Measurements from ENCODE around the gene TM9SF1.

TM9SF1 gene

DNA sequence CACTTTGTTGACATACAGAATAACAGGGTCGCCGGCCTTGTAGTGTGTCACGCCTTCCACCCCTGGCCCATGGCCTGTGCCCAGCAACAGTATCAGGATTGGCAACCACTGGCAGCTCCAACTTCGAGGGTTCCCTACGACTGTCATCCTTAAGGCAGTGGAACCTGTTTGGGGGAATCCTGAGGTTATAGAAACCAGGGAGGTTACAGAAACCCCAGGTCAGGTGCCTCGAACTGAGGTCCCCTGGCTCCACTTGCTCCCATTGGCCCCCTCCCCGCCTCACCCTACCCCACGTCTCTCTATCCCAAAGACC lies 412 bp downstream of the TM9SF1 start:
- no peak for DNase-seq

DNA sequence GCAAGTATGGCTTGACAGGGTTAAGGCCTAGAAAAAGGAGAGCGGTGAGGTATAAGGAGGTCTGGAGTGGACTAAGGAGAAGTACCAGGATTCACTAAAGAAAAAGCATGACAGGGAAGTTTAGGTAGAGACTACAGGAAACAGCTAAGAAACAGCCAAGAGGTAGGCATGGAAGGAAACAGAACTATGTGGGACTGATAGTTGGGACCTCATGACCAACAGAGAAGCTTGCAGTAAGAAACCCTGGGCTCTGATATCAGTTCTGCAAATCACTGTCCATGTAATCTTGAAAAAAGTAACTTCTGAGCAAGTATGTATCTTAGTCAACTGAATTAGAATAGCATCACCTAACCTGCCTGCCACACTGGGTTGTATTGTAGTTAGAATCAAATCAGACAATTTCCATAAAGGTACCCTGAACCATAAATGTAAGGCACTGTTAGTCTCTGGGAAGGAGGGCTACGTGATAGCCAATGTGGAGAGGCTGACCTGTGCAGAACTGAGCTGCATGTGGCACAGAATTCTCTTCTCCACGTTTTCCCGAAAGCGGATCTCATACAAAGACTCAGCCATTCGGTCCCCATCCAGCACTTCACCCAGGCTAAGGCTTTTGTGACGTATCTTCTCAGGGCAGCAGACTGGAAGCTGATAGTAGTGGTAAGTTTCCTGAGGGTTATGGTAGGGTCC lies 912 bp downstream of the TM9SF1 start:
- no peak for DNase-seq

DNA sequence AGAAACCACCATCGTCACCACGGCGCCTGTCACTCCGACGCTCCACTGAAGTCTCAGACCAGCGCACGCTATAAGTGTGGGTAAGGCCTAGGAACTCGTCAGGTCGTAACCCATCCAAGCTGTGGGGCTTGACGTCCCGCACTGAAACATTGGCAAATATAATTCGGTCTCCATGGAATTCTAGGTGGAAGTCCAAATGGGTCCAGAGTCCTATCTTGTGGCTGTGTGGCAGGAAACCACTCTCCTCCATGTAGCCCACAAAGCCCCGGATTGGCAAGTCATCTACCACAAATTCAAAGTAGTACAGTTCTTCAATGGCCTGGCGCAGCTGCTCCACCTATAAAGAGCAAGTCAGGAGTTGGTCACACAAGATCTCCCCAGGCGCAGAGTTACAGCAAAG lies 2.3 kb downstream of the TM9SF1 start:
- no peak for DNase-seq

DNA sequence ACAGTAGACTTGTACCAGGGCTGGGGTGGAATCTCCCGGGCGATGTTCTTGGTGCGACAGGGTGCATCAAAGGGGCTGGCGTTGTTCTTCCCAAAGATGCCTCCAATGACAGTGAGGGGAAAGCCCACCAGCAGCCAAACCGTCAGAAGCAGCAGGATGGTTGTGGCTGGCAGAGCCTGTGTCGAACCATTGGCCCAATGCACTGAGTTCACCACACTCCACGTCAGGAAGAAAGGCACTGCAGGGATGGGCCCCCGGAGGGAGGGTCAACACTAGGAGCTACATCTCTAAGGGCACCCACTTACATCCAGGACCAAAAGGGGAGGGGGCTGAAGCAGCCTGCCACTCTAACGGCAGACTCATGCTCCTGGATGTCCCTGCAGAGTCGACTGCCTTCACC lies 4.8 kb downstream of the TM9SF1 start:
- DNase-seq, result no peak

DNA sequence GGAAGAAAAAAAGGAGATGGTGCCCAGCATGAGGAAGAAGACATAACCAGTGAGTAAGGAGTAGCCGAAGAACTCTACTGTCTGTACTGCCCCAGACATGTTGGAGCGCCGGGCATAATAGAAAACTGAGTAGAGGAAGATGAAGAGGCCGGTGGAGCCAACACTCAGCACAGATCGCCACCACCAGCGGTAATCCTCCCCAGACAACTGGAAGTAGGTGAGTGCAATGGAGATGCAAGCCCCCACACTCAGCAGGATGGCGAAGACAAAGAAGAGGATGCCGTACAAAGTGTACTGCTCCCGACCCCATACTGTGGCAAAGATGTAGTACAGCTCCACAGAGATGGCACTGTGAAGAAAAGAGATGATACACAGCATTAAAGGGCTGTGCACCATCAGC lies 5.8 kb downstream of the TM9SF1 start:
- no peak for DNase-seq

DNA sequence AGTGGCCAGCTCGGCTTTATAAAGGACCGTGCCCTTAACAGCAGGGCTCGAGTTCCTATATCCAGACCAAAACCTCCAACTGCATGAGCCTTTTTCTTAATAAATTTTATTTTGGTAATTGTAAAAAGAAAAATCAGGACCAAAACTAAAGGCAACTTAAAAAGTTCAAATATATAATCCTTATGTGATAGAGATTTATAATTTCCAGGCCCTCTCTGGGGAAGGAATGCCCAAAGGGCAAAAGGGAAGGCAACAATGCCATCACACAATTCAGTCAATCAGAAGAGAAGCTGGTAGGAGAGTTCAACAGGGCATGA lies 6.2 kb downstream of the TM9SF1 start:
- DNase-seq, result no peak

DNA sequence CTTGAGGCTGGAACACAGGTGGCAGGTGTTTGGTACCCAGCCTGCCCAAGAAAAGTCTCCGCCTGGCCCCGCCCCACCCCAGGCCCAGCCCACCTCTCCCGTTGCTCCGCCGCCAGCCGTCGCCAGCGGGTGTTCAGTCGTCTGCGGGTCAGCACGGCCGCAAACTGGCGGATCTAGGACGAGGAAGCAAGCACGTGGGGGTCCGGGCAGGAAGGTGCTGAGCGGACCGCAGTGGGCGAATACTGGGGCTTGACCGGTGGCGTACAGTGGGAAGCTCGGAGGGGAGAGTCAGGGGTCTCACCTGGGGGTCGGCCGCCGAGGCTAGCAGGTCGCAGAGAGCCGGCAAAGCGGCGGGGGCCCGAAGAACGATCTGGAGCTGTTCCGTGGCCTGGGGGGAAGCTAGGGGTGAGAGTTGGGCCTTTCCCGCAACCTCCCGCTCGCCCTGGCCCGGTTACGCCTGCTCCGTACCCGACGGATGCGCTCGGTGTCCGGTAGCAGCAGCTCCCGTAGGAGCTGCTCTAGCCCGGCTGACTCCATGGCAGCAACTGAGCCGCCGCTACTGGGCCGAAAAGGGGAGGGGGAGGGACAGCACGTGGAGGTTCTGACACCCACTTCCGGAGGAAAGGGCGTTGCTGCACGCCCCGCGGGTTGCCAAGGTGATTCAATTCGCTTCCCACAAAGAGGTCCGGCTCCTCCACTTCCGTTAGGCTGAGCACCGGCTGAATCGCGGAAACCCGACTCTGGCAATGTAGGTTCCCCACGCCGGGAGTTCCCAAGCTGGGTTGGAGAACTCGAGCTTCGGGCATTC lies 6.8 kb downstream of the TM9SF1 start, which contains the start of gene IPO4:
IPO4 (minus strand) TSS at position 566 of the 808 bp plus-strand sequence; CDS start at position 537, 29 bp downstream.
- peak; percentile 94 for DNase-seq

DNA sequence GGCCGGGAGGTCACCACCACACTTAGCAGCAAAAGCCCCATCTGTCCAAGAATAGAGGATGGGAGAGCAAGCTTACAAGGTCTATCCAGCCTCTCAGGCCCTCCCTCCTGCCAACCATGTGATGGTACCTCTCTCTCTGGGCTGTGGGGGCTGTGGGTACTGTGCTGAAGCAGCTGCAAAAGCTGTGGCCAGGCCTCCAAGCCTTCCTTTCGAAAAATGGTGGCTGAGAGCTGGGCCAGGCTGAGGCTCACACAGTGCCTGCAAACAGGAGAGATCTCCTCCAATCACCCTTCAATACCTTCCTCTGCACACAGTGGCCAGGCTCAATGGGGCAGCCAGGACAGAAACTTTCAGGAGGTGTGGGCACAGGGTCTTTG lies 7.7 kb downstream of the TM9SF1 start:
- no peak for DNase-seq

DNA sequence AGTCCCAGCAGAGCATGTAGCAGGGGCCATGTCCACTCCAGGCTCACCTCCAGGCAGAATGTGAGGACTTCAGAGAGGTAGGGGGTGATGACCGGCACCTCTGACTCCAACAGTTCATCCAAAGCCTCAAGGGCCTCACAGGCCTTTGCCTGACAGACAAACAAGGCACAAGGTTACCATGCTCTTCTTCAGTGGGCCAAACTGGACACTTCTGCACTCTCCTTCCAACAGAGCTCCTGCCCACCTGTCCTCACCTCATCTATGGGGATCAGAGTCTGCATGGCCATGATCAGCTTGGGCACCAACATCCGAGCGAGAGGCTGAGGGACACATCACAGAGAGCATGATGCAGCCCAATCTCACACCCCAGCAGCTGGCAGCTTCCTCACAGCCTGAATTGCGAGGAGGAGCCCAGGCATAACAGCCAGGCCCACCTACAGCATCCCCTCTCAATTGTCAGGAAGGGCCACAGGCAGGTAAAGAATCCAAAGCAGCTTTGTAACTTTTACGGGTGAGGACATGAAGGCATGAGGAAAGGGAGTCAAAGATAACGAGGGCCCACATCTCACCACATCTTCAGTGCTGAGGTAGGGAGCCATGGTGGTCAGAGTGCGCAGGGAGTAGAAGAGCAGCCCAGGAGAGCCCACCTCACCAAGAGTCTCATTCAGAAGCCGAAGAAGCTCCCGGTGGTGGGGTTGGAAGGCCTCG lies 8.3 kb downstream of the TM9SF1 start:
- DNase-seq, result no peak

DNA sequence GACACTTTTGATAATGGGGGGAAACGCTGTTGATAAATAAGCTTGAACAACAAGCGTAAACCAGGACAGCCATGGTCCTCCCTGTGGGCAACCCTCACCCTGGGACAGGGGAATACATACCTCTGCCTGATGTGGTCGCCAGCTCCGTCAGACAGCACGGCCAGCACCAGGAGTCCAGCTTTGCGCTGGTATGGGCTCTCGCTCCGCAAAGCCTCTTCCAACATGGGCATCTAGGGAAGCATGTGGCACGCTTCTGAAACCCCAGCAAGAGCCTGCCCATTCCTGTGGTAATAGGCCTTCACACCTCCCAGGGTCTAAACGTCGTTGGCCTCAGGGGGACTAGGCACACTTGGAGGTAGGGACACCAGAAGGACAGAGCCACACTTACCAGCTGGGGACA lies 9.5 kb downstream of the TM9SF1 start:
- DNase-seq, result no peak

DNA sequence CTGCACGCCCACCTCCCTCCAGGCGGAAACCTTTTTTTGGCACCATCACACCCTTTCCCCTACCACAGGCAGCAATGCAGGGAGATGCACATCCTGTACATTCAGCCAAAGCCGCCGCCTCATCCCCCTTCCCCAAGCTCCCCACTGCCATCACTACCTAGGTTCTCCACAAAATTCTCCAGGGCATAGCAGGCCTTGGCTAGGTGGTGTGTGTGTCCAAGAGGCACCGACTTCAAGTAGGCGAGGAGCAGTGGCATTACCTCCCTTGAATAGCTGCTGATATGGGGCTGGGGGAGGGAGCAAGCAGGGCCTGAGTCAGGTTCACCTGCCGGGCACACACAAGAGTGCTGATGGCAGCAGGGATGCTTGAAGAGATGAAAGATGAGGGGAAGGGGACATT lies 10.2 kb downstream of the TM9SF1 start:
- DNase-seq, result no peak

DNA sequence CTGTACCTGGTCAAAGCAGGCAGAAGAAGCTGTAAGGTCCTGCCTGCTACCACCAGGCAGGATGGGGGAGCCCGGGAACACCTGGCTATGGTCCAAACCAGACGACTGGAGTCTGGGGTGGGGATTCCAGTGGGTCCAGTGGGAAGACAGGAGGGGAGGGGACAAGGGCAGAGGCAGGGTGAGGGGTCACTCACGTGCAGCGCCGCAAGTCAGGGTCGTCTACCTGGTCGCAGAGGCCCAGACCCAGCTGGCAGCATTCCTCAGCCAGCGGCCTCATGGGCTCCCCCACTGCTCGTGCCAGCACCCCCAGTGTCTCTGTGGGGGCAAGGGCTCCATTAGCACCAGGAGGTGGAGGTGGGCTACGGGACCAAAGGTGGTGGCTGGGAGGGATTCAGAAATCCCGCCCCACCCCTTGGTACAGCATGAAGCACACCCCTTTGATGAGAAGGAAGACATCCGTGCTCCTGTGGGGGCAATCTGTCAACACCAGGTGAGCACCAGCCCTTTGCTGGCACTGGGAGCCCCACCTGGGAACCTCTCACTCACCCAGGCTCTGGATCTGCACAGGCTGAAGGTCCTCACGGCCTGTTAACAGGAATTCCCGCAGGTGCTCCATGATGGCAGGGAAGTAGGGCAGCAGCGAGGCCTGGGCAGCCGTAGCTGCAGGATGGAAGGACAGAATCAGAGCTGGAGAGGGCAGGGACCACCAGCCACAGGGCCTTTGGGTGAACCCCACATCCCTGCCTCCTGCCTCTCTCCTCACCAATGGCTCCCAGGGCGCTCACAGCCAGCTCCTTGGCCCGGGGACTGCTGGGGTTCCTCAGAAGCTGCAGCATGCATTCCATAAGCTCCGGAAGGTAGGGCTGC lies 10.9 kb downstream of the TM9SF1 start:
- DNase-seq, result no peak

DNA sequence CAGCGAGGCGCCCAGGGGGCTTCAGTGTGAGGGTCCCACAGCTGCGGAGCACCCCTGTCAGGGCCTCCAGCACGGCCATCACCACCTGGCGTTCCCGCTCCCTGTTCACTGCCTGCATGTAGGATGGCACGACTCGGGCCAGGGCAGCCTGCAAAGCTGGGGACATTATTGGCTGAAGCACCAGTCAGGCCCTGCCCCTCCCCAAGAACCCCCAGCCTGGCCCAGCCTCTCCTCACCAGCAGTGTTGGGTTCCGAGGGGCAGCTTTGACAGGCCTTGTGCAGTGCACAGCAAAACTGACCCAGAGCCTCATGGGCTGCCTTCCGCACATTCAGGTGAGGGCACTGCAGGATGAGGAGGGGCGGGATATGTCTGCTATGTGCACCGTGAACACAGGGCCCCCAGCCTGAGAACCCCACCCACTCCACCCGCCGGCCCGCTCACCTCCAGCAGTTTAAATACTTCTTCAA lies 12.2 kb downstream of the TM9SF1 start:
- no peak for DNase-seq

DNA sequence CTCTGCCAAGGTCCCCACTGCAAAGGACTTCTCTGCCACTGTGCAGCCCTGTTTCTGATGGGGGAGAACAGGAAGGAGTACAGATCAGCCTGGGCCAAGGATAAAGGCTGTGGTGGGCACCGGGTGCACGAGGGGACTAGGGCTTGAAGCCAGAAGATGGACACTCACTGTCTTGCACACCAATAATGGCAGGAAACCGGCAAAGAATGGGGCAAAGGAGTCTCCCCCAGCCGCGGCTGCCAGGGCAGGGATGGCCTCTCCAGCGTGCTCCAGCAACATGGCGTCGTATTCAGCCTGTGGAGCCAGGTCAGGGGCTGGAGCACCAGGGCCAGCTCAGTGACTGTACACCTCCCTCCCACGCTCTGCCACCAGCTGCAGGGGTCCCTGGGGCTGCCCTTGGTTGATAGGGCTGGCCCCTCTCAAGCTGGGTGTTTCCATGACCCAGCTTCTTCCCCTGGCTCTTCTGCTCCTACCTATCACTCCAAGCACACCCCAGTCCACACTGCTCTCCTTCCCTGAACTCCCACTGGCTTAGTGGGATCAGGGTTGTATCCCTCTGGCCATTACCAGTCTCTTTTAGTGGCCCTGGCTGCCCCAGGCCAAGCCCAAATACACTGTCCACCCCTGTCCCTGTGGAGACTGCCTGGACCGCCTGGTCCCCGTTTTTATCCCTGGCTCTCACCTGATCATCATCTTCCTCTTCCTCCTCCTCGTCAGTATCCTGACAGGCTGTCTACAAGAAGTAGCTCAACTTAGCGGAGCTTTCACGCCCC lies 12.9 kb downstream of the TM9SF1 start:
- no peak for DNase-seq

DNA sequence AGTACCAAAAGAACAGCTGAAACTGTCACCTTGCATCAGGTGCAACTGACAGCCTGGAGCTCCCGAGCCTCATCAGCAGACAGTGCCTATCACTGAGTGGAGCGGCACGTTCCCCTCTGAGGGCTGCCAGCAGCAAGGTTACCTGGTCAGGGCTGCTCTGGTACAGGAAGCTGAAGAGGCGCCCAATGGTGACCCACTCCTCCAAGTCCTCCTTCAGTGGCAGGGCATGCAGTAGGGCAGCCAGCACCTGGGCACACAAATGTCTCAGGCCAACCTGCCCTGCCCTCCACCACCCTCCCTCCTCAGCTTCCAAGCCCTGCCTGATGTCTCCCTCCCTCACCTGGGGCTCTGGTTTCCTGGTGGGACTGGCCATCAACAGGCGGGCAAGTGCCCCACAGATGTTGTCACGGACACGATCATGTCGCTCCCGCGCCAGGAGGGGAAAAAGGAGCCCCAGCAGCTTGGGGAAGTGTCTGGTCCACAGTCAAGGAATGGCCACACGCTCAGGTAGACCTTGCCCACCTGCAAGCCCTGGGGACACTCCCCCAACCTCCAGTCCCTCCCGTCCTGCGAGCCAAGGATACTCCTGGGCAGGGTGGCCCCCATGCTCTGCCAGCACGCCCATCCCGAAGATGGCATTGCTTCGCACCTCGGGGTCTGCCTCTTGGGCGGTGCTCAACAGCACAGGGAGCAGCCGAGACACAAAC lies 13.7 kb downstream of the TM9SF1 start:
- DNase-seq, result no peak

DNA sequence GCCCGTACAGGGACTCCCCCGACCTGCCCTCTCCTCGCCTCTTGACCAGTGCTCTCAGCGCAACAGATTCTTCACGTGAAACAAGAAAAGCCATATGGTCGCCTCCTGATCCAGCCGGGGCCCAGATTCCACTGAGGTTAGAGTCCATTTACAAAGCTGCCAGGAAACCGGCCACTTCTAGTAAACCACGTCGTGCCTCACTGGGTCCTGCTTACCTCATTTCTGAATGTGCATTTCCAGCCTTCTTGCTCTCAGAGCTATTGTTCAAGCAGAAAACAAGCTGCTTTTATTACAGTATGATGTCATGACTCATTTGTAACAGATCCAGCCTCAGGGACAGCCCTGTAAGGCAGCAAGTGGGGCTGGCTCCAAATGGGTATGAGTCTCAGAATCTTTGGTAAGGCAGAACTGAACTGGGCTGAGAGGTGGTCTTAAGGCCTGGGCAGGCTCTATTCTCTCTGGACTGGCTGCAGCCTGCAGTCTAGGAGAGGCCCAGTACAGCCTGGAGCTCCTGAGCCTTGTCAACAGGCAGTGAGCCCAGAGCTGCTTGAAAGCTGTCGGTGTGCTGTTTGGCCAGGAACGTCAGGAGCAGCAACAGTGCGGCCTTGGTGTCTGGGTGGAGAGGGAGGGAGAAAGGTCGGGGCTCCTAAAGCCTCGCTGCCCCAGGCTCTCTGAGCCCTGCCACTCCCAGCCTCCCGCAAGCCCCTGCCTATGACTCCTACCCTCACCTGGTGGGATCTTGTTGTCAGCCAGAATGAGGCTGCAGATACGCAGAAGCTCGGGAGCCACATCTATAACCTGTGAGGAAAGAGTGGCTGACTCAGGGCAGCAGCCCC lies 15.1 kb downstream of the TM9SF1 start:
- no peak for DNase-seq

DNA sequence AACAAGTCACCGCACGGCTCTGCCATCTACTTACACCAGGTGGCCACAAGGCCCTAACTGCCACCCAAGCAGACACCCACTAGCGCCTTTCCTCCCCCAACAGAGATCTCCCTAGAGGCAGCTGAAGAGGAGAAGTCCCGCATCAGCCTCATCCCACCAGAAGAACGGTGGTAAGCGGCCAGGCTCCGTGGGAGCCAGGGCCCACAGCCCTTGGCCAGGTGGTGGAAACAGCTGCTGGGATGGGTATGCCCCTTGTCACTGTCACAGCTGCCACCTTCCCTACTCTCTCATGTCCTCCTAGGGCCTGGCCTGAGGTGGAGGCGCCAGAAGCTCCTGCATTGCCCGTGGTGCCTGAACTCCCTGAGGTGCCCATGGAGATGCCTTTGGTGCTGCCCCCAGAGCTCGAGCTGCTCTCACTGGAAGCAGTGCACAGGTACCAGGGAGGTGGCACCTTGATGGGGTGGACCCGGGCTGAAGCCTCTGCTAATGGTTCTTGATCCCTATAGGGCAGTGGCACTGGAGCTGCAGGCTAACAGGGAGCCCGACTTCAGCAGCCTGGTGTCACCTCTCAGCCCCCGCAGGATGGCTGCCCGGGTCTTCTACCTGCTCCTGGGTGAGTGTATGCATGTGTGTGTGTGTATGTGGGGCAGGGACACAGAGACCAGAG lies 15.8 kb downstream of the TM9SF1 start:
- no peak for DNase-seq

DNA sequence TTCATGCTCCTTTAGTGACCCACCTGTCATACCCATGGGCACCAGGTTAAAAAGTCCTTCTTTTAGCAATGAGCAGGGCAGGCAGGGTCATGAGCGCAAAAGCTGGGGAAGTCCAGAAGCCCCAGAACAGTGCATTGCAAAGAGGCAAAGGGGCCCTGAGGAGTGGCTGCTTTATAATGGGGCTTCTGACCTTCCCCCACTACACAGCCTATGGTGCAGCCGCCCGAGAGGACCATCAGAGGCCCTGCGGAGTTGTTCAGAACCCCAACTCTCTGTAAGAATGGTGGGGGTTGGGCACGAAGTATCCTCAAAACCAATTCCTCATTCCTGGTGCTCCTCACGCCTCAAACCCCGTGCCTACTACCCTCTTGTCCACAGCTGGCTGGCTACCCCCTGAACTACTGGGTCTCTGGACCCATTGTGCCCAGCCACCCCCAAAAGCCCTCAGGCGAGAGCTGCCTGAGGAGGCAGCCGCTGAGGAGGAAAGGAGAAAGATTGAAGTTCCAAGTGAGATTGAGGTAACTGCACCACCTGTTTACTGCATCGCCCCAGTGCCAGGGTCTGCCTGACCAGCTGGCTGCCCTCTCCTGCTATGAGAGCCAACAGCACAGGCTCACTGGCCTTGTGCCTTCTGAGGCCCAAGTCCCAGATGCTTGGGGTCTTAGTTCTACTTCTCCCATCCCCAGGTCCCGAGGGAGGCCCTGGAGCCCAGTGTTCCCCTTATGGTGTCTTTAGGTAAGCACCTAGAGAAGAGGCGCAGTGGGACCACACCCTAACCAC lies 16.7 kb downstream of the TM9SF1 start:
- DNase-seq, result no peak

DNA sequence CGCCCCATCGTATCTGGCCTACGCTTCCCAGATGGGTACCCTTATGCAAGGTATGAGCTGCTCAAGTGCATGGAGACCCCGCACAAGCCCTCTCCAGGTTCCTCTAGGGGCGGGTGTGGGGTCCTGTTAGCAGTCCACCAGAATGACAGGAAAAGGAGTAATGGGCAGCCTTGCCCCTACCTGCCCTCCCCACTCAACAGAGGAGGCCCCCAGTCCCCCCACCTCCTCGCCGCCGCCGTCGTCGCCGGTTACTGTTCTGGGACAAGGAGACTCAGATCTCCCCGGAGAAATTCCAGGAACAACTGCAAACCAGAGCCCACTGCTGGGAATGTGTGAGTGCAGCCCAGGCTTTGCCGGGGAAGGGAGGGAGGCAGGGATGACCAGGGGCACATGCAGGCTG lies 17.4 kb downstream of the TM9SF1 start:
- DNase-seq, result no peak

Measured in activated CD4-positive, alpha-beta T cell treated with anti-CD3 and anti-CD28 coated beads, Interleukin-2, amount 50 U/mL, for 1 hour (primary cell).